ENCODE measurements around the gene MRPL49. TPM values are rescaled to one million over a fixed set of nuclear protein-coding genes. Genes with fewer than 3 reads are reported as not detected.
A peak's percentile ranks its signal among the peaks of the same experiment; 100 is the strongest.

Gene MRPL49
- total and polyA plus RNA-seq, 2 donors (not counting 1 experiment from before 2014, with no cell fraction given): 39.6 to 48.5 TPM

DNA sequence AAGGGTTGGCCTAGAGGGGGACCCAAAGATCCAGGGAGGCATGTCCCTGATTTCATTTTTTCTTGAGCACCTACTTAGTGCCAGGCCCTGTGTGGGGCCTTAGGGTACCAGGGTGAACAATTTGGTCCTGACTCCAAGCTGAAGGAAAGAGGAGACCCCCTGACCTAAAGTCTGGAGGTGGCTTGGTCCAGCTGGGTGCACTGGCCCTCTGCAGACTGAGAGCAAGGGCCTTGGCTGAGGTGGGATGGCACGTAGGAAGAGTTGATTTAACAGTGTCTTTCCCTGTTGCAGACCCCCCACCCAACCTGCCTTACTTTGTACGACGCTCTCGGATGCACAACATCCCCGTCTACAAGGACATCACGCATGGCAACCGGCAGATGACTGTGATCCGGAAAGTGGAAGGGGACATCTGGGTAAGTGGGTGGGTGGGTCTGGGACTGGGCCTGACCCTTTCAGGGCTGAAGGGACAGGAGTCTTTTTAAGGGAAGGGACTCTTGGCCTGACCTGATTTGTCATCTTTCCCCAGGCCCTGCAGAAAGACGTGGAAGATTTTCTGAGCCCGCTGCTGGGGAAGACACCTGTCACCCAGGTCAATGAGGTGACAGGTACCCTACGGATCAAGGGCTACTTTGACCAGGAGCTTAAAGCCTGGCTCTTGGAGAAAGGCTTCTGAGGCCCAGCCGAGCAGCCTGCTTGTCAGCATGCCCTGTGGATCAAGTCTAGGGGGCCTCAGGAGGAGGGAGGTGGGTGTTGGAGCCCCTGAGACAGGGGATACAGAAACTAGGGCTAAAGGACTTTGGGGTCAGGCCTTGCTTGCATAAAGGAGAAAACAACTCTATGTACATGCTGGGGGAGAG is 3.3 kb downstream of the MRPL49 start:
- H3K27me3 ChIP-seq (replicated peaks in 1 of 4; ENCODE audit: control extremely low read depth in 1 of 4, control insufficient read depth in 3 of 4, insufficient read depth in 4 of 4, low read length in 3 of 4): no peaks in the 10 kb centered on the region
- intact Hi-C loops (cut with micrococcal nuclease): no loop called here
- POLR2A ChIA-PET: no interaction called here
- WGBS (ENCODE audit: insufficient coverage): 93% methylated on average over 6 of the region's 12 CpGs
- H3K9ac ChIP-seq (ENCODE audit: low read length): no peak overlapping the region
- Mint-ChIP-seq H3K27ac (peak overlapping the region; percentile 50), H3K9me3 (ENCODE audit: insufficient read depth) (no peaks in the 10 kb centered on the region), H3K4me1 (peaks cover 43% of the 10 kb centered on the region), H3K4me3 (no peak overlapping the region), H3K27me3 (no peaks in the 10 kb centered on the region)
- peaks cover 2 to 73% of the 10 kb centered on the region in 2 experiments for H3K36me3 ChIP-seq (replicated peaks in 1 of 2; ENCODE audit: control extremely low read depth in 1 of 2, control insufficient read depth in 1 of 2, extremely low read depth in 1 of 2, insufficient read depth in 2 of 2, low read length in 1 of 2)
- H3K27ac ChIP-seq (ENCODE audit: low read length in 2 of 2): no peak overlapping the region
- H3K4me2 ChIP-seq (replicated peaks; ENCODE audit: low read depth, low read length, poor library complexity, severe bottlenecking): no peak overlapping the region
- peaks cover 31 to 50% of the 10 kb centered on the region in 2 donors for H3K4me1 ChIP-seq (ENCODE audit: control insufficient read depth in 2 of 2, insufficient read depth in 2 of 2, low read length in 2 of 2)
- no peak for DNase-seq
- ATAC-seq (ENCODE audit: low read depth): no peak
- H4K20me1 ChIP-seq (ENCODE audit: control insufficient read depth, insufficient read depth, low read length, poor library complexity, severe bottlenecking): peaks cover 57% of the 10 kb centered on the region
- H2AFZ ChIP-seq (ENCODE audit: insufficient read depth, low read depth, low read length, poor library complexity, severe bottlenecking): no peak overlapping the region
- peaks cover 79% of the 10 kb centered on the region for H3K79me2 ChIP-seq (ENCODE audit: control insufficient read depth, insufficient read depth, low read length)
- no peaks in the 10 kb centered on the region for H3K9me3 ChIP-seq (ENCODE audit: control extremely low read depth in 1 of 3, control insufficient read depth in 2 of 3, insufficient read depth in 1 of 3, low read length in 2 of 3)
- H3K4me3 ChIP-seq (ENCODE audit: control extremely low read depth in 1 of 5, extremely low read depth in 1 of 5, insufficient read depth in 1 of 5, low read depth in 2 of 5, low read length in 4 of 5): no peak overlapping the region
- TF ChIP-seq EZH2 (IDR thresholded peaks at IDR 0.05; ENCODE audit: borderline replicate concordance, insufficient read depth, low read depth, low read length, poor library complexity, severe bottlenecking): no peak
- no peak for TF ChIP-seq CTCF (IDR thresholded peaks at IDR 0.05)
- CTCF ChIA-PET: interaction anchor here (4.4 kb wide), 1 partner anchor 13 kb away, joined by 20 read pairs; the partner anchor contains the start of gene TM7SF2

Measured in B cell (primary cell).